ENCODE measurements around the gene HNRNPU.
A peak's percentile ranks its signal among the peaks of the same experiment; 100 is the strongest.

Gene HNRNPU

DNA sequence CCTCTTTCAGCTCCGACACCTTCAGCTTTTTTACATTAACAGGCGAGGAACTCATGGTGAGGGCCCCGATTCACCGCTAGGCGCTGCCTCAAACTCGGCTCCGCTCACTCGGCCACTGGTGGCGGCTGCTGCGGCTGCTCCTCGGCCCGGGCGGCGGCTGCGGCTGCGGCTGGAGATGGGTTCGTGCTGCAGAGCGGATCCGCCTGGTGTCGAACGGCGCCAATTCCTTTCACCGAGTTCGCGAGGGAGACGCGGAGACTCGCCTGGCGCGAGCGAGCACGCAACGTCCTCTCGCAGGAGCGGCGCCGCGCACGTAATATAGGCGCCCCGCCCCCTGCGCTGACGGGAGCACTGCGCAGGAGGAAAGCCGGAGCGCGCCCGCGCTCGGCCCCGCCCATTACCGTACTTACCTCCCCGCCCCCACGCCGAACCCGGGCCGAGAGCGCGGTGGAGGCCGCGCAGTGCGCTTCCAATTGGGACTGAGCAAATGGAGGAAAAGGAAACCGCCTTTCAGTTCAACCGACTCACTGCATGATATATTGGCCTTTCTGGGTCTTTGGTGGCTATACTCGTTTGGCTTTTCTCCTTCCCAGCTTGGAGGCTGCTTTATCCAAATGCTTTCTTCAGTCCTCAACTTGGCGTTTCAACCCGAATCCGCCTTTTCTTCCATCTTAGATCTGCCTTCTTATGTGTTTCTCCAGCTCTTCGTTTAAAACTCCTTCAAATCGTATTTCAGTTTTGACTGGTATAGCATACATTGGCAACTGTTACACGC, at the start of gene HNRNPU:
Gene HNRNPU, minus strand, starts transcription at position 291 of the 775 bp plus-strand sequence. Its CDS starts 236 bp downstream, at position 55.
- DNase-seq: peak; percentile 98

DNA sequence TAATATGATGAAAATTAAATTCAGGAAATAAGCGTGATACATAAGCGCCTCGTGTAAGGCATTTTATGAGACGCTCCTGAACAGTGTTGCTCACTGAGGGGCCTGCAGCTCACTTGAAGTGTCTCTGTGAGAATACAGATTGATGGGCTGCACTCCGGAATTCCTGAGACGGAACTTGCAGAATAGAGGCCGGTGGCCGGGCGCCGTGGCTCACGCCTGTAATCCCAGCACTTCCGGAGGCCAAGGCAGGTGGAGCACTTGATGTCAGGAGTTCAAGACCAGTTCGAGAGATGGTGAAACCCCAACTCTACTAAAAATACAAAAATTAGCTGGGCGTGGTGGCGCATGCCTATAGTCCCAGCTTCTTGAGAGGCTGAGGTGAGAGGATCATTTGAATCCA, 49.5 kb upstream of the HNRNPU start:
- no peak for DNase-seq

DNA sequence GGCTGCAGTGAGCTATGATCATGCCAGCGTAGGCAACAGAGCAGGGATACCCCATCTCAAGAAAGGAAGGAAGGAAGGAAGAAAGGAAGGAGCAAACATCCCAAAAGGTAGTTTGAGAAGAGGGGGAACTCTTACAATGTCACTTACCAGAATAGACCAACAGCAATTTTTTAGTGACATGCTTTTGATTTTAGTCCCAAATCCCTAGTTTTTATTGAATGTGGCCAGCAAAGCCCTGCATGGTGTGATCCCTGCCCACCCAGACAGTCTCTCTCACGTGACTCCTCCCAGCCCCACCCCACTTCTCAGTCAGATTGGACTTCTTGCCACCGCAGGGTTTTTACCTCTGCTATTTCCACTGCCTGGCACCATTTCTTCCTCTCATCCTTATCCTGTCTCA, 39.8 kb upstream of the HNRNPU start:
- DNase-seq: no peak

DNA sequence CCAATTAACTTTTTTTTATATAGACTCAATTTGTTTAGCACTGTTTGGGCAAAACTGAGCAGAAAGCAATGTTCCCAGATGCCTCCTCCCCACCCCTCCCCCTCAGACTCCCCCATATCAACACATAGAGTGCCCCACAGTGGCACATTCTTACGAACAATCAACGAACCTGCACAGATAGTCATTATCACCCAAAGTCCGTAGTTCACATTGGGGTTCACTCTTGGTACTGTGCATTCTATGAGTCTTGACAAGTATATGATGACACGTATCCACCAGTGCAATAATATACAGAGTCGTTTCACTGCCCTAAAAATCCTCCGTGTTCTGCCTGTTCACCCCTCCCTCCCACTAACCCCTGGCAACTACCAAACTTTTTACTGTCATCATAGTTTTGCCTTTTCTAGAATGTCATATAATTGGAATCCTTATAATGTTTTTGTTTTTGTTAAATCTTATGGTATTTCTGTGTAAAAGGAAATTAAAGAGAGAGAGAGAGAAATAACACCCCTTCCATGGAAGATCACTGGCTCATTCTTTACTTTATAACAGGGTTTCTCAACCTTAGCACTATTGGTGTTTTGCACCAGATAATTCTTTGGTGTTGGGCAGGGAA, 37.2 kb upstream of the HNRNPU start:
- no peak for DNase-seq

DNA sequence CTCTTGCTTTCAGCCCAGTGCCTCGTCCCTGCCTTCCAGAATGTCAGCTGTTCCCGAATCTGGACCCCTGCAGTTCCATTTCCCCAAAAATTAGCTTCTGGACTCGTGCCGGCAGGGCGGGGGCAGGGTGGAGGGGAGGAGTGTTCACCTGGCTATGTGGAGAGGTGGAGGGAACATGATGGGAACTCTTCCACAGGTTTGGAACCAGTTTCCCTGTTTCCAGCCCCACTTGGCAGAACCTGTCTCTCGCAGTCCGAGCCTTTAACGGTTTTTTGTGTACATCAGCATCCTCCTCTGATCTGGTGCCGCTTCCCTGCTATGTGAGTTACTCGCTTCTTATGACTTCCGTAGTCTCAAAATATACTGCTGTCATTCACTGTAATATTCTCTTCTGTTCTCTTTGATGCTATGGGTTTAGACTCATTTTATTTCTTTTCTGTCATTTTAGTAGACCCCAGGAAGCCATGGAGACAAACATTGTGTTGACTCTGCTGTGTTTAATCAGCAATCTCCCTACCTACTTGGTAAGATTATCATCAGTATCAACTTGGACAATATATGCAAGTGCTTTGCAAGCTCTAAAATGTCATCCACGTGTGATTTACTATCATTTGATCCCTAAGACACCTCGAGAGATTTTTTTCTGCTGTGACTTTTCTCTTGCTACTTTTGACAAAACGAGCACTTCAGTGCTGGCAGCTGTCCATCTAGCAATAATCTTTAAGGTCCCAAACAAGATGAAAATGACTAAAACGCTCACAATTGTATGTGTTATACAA, 33.3 kb upstream of the HNRNPU start:
- no peak for DNase-seq

DNA sequence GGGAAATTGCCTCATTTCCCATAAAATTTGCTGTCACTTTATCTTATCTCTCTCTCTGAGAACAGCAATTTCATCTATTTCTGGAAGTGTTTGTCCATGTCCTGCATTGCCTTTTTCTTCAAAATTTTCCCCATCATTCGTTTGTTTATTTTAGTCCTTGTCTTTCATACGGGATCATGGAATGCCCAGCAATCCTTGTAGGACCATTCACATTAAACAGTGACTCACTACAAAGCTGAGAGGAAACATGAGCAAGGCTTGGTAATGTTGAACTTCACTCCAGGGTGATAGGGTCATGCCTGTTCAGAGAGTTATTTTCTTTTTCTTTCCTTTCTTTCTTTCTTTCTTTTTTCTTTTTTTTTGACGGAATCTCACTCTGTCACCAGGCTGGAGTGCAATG, 32.2 kb upstream of the HNRNPU start:
- DNase-seq: no peak

DNA sequence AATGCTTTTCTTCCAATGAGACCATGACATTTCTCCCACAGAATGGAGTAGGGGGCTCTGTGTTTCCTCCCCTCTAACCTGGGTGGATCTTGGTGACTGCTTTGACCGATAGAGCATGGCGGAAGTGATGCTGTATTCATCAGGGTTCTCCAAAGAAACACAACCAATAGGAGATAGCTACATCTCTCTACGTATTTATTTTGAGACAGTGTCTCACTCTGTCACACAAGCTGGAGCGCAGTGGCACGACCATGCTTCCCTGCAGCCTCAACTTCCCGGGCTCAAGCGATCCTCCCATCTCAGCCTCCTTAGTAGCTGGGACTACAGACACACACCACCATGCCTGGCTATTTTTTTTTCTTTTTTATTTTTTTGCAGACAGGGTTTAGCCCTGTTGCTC, 29.5 kb upstream of the HNRNPU start:
- DNase-seq: no peak

DNA sequence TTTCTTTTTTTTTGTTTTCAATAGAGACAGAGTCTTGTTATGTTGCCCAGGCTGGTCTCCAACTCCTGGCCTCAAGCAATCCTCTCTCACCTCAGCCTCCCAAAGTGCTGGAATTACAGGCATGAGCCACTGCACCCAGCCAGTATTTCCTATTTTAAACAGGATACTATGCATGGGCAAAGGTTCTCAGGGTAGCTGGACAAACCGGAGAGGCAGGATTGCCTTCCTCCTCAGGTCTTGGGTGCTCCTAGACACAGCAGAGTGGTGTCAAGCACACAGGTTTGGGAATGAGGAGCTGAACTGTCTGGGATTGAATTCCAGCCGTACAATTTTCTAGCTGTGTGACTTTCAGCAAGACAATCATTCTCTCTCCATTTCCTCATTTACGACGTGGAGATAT, 22.9 kb upstream of the HNRNPU start:
- DNase-seq: no peak

DNA sequence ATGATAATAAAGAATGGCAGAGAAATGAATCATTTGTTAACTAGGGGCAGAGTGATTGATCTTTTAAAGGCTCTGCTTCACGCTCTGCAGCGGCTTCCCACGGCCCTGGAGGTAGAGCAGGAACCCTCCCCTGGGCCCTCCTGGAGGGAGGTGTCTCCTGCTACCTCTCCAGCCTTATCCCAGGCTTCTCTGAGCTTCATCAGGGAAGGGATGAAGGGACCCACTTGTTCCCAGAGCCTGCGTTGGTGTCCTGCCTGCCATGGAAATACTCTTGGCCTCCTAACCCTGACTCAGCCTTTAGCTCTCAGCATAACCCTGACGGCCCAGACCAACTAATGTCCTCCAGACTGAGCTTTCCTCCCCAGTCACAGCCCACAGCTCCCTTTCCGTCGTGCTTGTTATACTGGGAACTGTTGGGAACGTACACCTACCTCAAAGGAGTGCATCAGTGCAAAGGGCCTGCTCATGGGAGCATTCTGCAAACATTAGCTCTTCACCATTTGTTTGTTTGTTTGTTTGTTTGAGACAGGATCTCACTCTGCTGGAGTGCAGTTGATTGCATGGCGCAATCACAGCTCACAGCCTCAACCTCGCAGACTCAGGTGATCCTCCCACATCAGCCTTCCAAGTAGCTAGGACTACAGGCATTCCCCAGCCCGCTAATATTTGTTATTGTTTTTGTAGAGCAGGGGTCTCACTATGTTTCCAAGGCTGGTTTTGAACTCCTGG, 17.4 kb upstream of the HNRNPU start:
- DNase-seq: no peak

DNA sequence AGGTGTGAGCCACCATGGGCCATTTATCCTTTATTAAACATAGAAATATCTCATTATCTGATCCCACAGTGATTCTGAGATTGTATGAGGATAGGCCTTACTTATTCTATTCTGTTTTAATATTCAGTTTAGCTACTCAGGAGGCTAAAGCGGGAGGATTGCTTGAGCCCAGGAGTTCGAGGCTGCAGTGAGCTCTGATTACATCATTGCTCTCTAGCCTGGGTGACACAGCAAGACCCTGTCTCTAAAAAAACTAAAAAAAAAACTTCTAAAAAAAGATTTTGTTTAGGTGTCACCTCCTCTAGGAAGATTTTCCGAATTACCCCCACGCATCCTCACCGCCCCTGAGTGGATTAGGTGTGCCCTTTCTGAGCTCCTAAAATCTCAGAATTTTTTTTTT, 14.3 kb upstream of the HNRNPU start:
- no peak for DNase-seq

DNA sequence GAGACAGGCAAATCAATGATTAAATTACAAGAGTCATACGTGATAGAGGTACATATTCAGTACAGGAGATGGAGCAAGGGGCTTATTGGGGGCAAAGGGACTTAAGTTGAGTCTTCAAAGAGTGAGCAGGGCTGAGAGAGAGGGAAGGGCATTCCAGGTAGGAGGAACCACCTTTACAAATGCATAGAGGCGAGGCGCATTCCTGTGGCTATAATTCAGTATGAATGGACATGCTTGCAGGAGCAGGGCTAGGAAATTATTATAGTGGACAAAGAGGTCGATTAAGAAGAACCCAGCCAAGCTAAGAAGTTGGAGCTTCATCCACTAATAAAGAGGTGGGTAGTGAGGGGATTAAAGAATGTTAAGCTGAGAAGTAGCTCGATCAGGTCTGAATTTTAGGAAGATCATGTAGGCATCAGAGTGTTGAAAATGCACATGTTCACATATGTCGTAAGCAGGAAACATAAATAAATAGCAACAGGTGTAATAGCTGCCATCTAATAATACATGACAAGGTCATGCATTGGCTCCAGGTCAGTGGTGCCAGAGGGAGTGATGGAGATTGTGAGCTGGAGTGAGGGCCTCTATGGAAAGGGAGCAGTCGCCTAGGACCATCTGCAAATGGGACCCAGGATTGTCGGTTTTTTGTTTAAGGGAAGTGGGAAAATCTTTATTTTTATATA, 12.0 kb upstream of the HNRNPU start:
- DNase-seq: no peak

DNA sequence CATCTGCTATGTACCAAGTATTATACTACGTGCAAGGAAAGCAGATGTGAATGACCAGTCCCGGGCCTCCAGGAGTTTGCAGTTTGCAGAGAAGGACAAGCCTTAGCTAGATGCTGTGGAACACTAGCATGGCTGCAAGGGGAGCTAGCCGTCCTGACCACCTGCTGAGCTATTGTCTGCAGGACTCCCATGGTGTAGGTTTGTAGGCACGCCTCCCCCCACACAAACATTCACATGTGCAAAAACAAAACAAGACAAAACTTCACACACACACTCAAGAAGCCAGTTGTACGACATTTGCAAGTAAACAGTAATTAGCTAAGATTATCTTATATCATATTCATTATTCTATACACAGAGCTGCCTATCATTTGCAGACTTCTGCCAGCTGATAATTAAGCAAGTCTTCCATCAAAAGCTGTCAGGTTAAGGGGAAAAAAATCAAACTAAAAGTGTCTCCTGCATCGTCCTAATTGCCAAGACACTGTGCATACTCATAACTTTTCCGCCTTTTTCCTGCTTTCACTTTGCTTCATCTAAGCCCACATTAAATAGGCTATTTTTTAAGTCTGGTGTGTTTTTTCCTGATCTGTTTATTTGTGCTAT, 10.7 kb upstream of the HNRNPU start:
- no peak for DNase-seq

DNA sequence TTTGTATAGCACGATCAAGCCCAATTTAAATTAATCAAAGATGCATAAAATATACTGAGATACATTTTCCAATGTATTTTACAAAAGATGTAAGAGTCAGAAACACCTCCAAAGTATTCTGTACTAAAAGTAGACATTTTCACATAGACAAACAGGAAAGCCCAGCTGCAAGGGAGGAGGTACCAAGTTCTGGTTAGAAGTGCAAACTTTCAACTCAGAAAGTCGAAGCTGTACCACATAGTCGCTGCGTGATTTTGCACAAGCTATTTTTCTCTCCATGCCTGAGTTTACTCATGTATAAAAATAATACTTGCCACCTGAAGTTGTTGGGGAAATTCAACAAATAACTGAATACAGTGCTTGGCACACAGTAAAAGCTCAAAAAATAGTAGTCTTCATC, 5.6 kb upstream of the HNRNPU start:
- DNase-seq: no peak

DNA sequence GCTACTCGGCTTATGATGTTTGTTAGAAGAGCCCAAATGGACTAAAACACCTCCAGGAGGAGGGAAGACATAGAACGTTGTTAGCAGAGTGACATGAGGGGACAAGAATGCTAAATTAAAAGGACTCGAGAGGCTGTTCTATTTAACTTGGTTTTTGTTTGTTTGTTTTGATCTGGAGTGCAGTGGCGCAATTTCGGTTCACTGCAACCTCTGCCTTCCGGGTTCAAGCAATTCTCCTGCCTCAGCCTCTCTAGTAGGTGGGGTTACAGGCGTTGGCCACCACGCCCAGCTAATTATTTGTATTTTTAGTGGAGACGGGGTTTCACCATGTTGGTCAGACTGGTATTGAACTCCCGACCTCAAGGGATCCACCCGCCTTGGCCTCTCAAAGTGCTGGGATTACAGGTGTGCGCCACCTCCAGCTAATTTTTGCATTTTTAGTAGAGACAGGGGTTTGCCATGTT, 5.1 kb upstream of the HNRNPU start:
- no peak for DNase-seq

DNA sequence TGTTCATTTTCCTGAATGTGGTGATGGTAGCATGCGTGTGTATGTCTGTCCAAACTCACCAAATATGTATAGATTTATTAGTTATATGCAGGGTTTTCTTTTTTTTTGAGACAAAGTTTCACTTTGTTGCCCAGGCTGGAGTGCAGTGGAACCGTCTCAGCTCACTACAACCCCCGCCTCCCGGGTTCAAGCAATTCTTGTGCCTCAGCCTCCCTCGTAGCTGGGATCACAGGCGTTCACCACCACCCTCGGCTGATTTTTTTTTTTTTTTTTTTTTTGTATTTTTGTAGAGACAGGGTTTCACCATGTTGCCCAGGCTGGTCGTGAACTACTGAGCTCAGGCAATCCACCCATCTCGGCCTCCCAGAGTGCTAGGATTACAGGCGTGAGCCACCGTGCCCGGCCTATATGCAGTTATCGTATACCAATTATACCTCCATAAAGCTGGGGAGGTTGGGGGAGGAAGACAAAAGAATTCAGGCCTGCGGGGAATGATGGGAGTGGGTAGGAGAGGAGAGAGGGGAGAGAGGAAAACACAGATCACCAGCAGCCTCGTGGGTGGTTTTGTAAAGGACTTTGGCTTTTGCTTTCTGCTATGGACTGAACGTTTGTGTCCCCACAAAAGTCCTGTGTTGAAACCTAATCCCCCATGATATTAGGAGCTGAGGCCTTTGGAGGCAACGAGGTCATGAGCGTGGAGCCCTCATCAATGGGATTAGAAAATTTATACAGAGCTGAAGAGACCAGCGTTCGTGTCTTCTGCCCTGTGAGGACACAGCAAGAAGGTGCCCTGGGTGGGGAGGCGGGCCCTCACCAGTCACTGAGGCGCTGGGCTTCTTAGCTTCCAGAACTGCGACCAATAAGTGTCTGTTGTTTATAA, 4.4 kb upstream of the HNRNPU start:
- no peak for DNase-seq

DNA sequence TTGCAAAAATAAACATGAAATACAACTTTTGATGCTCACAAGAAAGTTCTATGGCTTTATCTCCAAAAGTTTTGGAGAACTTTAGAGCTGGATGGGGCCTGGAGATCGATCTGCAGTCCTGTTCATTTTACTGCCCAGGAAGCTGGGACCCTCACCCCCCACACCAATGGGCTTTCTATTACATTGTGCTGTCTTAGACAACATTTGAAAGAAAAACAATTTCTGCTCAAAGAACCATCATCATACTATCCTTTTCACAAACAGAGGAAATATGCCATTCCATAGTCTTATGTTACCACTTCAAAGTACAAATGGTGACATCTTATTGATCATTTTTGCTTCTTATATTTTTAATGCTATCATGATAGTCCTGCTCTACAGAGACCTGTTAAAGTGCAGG, 2.0 kb upstream of the HNRNPU start:
- no peak for DNase-seq

DNA sequence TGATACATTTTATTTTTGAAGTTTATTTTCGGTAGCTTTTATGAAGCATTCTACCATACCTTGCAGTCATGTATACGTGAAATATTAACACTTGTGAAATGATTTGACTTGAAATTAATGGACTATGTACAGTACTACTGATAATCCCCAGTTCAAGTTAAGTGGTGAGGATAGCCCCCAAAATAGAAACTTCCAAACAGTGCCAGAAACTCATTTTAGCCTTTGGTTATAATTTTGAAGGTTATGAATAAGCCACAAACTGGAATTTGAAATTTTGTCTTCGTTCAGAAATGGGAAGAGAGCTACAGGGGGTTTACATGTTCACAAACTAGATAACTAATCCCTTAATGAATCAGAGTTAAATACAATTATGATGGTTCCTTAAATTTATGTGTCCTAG, 1.5 kb upstream of the HNRNPU start:
- no peak for DNase-seq

DNA sequence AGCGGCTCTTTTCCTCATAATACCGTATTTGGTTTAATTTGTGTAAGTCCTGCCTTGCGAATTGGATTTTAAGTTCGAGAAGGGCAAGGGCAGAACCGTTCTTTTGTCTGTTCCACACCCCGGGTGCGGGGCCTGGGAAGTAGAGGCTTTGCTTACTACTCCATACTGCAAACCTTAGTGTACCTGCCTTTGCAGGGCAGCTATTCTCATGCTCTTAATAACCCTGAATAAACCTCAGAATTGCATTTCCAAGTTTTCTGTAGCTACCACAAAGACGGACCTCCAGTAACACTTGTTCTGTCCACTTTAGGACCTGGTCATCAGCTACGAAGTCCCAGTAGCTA, 657 bp upstream of the HNRNPU start:
- peak; percentile 51 for DNase-seq

DNA sequence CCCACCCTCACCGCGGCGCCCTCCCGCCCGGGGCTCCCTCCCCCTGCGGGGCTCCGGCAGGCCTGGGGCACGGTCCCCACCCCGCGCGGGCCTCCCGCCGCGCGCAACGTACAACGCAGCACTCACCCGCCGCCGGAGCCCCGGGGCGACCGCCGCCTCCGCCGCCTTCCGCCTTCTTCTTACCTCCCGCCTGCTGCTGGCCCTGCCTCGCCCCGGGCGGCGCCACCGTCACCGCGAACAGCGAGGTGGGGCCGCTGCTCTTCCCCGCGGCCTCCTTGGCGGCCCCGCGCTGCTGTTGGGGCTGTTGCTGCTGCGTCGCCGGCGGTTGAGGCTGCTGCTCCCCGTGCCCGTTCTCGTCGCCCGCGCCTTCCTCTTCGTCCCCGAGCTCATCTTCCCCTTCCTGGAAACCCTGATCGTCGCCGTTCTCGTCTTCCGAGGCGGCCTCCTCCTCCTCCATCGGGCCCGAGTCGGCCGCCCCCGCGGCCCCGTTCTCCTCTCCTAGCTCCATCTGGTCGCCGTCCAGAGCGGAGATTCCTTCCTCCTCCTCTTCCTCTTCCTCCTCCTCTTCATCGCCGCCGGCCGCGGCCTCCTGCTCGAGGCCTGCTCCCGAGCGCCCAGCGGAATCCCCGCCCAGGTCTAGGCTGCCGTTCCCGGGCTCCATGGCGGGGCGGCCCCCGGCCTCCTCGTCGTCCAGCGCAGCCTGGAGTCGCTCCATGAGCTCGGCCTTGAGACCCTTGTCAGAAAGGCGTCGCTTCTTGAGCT, 671 bp downstream of the HNRNPU start:
- no peak for DNase-seq

DNA sequence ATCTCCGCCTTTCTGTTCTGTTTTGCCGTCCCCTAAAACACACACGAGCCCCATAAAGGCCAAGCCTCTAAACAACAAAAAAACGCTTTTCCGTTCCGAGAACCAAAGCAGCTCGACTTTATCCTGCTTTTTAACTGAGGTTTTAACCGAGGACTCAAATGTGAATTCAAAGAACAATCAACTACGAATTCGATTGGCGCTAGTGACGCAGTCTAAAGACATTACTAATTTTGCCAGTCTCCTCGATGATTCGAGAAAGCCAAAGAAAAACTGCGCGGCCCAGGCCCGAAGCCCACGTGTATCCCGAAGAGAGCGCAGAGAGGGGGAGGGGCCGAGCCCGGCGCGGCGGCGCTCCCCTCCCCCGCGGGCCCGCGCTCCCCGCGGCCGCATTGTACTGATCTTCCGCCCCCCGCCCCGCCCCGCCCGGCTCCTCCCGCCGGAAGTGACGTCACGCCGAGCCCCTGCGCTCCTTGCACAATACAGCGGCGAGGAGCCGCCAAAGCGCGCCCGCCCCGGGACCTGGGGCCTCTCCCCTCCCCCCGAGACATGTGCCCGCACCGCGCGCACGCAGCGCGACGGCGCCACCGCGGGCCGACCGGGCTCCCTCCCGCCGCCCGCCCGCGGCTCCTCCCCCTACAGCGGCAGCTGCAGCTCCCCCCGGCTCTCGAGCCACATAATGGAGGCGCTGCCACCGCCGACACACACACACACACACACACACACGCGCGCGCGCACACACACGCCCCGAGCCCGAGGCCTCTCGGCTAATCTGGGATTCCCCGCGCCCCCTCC, 1.4 kb downstream of the HNRNPU start:
- DNase-seq: peak; percentile 96

All from activated T-cell treated with anti-CD3 and anti-CD28 coated beads, Interleukin-2, amount 50 U/mL, for 1 hour (primary cell).